ENCODE data around the gene KDM6A.
"Not testable (repeated sequence)": the region's sequence is repeated elsewhere in the genome, so short reads cannot be mapped to it uniquely, and the experiment has no call there.

The KDM6A gene

GRCh38 chrX:44872821-44873414 lies at the start of gene KDM6A:
KDM6A (plus strand) TSS chrX:44873188; CDS start chrX:44873552, 364 bp downstream.
- DNase-seq = peak; percentile 88

GRCh38 chrX:44823193-44823592 lies 49.8 kb upstream of the KDM6A start:
- not testable (repeated sequence) for DNase-seq

GRCh38 chrX:44828008-44828605 lies 44.9 kb upstream of the KDM6A start:
- DNase-seq = peak; percentile 67

GRCh38 chrX:44829832-44830231 lies 43.2 kb upstream of the KDM6A start:
- DNase-seq = no peak

DNA sequence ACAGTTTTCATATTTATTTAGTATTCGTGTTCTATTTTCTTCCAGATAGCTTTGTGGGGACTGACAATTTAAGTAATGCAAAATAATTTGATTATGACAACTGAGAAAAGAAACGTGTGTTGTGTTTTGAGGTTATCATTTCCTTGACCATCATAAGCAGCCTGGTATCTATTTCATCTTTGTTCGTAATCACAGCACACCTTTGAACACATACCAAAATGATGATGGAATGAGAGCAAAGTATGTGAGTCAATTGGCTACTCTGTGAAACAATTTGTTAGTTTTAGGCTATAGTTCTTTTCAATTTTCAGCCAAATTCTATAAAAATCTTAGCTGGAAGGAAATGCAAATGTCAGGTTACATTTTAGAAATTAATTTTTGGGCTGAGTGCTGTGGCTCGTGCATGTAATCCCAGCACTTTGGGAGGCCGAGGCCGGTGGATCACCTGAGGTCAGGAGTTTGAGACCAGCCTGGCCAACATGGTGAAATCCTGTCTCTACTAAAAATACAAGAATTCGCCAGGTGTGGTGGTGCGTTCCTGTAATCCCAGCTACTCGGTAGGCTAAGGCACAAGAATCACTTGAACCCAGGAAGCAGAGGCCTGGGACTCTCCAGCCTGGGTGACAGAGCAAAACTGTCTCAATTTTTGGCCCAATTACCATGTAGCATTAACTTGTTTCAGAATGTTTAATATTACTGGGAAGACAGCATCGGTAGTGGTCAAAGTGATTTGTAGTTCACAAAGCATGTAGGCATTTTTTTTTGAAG lies 30.3 kb upstream of the KDM6A start:
- DNase-seq = no peak

- DNase-seq = no peak
Measured at GRCh38 chrX:44843318-44843702, 29.7 kb upstream of the KDM6A start.

DNA sequence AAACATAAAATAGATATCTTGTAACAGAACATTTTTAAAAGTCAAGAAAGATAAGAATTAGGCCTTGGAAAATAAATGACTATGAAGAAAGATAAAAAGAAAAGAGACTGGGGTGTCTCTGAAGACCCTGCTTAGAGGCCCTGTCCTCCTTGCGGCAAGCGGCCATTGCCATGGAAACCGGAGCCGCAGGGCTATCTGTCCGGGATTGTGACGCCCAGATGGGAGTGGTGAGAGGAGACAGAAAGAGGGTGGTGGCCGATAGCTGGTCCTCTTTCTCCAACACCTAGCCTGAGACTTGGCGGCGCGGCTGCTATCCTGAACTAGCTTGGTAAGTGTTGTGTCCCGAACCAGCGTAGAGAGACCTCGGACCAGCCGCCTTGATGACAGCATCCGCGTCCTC lies 29.2 kb upstream of the KDM6A start, which contains the start of gene DUSP21:
Gene DUSP21 (plus strand): TSS at position 269 of the 400 bp plus-strand sequence. CDS start 112 bp downstream, at position 381.
- DNase-seq = no peak

DNA sequence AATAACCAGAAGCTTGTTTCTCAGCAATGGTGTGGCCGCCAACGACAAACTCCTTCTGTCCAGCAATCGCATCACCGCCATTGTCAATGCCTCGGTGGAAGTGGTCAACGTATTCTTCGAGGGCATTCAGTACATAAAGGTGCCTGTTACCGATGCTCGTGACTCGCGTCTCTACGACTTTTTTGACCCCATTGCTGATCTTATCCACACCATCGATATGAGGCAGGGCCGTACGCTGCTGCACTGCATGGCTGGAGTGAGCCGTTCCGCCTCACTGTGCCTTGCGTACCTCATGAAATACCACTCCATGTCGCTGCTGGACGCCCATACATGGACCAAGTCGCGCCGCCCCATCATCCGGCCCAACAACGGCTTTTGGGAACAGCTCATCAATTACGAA lies 28.8 kb upstream of the KDM6A start:
- no peak for DNase-seq

DNA sequence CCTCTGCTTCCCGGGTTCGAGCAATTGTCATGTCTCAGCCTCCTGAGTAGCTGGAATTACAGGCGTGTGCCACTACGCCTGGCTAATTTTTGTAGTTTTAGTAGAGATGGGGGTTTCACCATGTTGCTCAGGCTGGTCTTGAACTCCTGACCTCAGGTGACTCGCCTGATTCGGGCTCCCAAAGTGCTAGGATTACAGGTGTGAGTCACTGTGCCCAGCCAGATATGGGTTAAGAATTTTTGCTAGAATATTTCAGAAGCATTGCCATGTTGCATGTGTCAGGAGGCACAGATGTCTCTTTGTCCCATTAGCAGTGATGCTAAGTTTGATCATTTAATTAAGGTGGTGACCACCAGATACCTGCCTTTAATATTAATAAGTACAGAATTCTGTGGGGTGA lies 22.1 kb upstream of the KDM6A start:
- DNase-seq = not testable (repeated sequence)

DNA sequence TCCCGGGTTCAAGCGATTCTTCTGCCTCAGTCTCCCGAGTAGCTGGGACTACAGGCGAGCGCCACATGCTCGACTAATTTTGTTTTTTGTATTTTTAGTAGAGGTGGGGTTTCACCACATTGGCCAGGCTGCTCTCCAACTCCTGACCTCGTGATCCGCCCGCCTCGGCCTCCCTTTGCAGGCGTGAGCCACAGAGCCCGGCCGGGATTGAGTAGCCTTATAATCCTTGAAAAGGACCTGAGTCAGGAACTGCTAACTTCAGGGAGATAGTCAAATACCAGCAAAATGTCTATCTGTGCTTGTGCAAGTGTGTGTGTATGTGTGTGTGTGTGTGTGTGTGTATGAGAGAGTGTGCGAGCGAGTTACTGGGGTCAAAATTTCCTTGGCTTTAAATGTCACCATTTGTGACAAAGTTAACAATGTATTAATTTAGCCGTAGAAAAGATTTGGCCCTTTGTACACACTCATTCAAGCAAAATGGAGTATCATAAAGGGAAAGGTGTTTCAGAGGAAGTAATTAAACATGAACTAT lies 1.8 kb upstream of the KDM6A start:
- DNase-seq = no peak

GRCh38 chrX:44871931-44872820 lies 812 bp upstream of the KDM6A start:
- peak; percentile 20 for DNase-seq

GRCh38 chrX:44873415-44874276 lies 658 bp downstream of the KDM6A start:
- peak; percentile 49 for DNase-seq

GRCh38 chrX:44874420-44875184 lies 1.6 kb downstream of the KDM6A start:
- DNase-seq = peak; percentile 42

DNA sequence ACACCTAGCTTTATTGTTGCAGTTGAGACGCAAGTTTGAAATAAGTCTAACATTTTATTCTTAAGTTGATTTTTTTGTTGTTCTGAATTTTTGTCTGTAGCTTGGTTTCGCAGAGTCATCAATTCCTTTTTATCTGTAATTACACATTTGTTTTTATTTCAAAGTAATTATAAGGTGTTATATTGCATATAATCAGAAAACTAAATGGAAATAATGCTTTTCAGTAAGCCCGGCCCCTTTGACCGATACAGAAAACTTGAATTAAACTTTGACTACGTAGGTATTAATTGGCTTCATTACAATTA lies 2.1 kb downstream of the KDM6A start:
- no peak for DNase-seq

- peak; percentile 24 for DNase-seq
Measured at GRCh38 chrX:44876086-44876485, 3.1 kb downstream of the KDM6A start.

DNA sequence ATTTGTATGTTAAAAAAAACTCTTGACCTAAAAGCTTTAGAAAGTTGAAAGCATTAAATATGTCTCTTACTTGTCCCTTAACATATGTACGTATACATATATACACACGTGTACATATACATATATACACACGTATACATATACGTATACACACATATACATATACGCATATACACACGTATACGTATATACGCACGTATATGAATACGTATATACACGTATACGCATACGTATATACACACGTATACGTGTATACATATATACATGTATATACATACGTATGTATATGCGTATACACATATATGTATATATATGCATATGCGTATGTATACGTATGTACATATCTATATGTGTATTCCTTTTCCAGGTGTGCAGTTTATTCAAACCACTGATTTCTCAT lies 3.8 kb downstream of the KDM6A start:
- DNase-seq = no peak

DNA sequence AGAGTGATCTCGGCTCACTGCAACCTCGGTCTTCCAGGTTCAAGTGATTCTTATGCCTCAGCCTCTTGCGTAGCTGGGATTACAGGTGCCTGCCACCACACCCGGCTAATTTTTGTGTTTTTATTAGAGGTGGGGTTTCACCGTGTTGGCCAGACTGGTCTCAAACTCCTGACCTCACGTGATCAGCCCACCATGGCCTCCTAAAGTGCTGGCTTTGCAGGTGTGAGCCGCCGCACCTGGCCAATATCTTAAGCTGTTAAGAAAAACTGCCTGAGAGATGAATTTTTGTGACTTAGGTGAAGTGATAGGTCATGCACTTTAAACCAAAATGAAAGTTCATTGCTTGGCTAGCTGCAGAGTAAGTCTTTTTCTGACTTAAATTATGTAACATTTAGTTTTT lies 5.8 kb downstream of the KDM6A start:
- DNase-seq = no peak

GRCh38 chrX:44881549-44881948 lies 8.6 kb downstream of the KDM6A start:
- DNase-seq = no peak

DNA sequence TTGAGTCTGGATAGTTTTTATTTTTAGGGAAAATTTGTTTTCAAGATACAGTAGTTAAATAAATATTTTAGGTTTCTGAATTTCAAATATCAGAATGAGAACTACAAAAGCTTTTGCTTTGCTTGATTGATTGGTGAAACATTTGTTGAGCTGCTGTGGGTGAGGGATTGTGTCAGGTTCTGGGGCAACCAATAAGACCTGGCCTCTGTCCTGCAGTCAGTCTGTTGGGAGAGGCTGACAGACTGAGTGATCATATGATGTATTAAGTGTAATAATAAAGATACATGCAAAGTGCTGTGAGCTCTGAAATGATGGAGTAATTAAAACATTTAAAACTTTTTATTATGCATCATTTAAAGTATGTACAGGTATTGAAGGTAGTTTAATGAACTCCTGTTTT lies 9.6 kb downstream of the KDM6A start:
- DNase-seq = no peak

GRCh38 chrX:44884944-44885343 lies 12.0 kb downstream of the KDM6A start:
- DNase-seq = no peak

DNA sequence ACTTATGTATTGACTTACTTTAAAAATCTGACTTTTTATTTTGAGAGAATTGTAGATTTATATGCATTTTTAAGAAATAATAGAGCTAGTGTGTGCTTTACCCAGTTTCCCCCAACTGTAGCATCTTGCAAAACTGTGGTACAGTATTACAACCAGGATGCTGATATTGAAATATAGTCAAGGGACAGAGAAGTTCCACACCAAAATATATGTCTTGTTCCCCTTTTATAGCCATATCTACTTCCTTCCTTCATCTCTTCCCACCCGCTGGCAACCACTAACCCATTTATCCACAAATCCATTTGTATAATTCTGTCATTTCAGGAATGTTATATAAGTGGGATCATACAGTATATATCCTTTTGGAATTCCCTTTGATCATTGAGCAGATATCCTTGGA lies 16.8 kb downstream of the KDM6A start:
- no peak for DNase-seq
